Neural progenitor cell (in vitro differentiated cells): ENCODE data around the gene USP2. TPM values are rescaled to one million over a fixed set of nuclear protein-coding genes. Genes with fewer than 3 reads are reported as not detected.
A peak's percentile ranks its signal among the peaks of the same experiment; 100 is the strongest.

ENCODE experiments used
- DNase-seq: peaks from one replicate; pipeline ENCODE4 v3.0.0-alpha.2; 2016; ENCODE audit warnings: low spot score
- H2AFZ ChIP-seq: fragments of 200-600 bp; sonication (generic); replicated peaks from 2 replicates; pipeline ENCODE4 v1.6.1; 2016; ENCODE audit warnings: antibody characterized with exemption
- H3F3A ChIP-seq: fragments of 200-600 bp; sonication (generic); 2 replicates; pipeline ENCODE4 v1.6.1; 2016; ENCODE audit warnings: antibody characterized with exemption, low read depth
- H3K27ac ChIP-seq: fragments of 200-600 bp; sonication (generic); 2 replicates; pipeline ENCODE4 v1.5.1; 2016; ENCODE audit warnings: mild to moderate bottlenecking
- H3K27me3 ChIP-seq: fragments of 200-600 bp; sonication (generic); 2 replicates; pipeline ENCODE4 v1.6.1; 2016; ENCODE audit warnings: mild to moderate bottlenecking, moderate library complexity
- H3K36me3 ChIP-seq: fragments of 200-600 bp; sonication (generic); 2 replicates; pipeline ENCODE4 v1.5.1; 2016
- H3K4me1 ChIP-seq: fragments of 200-600 bp; sonication (generic); 2 replicates; pipeline ENCODE4 v1.6.1; 2016; ENCODE audit warnings: mixed run types
- H3K4me2 ChIP-seq: fragments of 200-600 bp; sonication (generic); 2 replicates; pipeline ENCODE4 v1.6.1; 2016
- H3K4me3 ChIP-seq: fragments of 200-600 bp; sonication (generic); 2 replicates; pipeline ENCODE4 v1.5.1; 2016
- H3K79me2 ChIP-seq: fragments of 200-600 bp; sonication (generic); 2 replicates; pipeline ENCODE4 v1.6.1; 2016; ENCODE audit warnings: low read depth
- H3K9ac ChIP-seq: fragments of 200-600 bp; sonication (generic); 2 replicates; pipeline ENCODE4 v1.6.1; 2016
- H3K9me3 ChIP-seq: fragments of 200-600 bp; sonication (generic); 2 replicates; pipeline ENCODE4 v1.5.1; 2016; ENCODE audit warnings: low read depth
- H4K20me1 ChIP-seq: fragments of 200-600 bp; sonication (generic); 2 replicates; pipeline ENCODE4 v1.6.1; 2016; ENCODE audit warnings: low read depth
- H3K27ac Mint-ChIP-seq: 3 replicates; pipeline ENCODE4 v1.8.0; 2021; ENCODE audit warnings: mixed read lengths
- H3K27me3 Mint-ChIP-seq: 2 replicates; pipeline ENCODE4 v1.8.0; 2022; ENCODE audit warnings: low read depth, mild to moderate bottlenecking, inconsistent platforms, moderate library complexity, mixed read lengths; ENCODE audit not compliant: insufficient read depth
- H3K36me3 Mint-ChIP-seq: 3 replicates; pipeline ENCODE4 v1.8.0; 2021; ENCODE audit warnings: mixed read lengths
- H3K4me1 Mint-ChIP-seq: 3 replicates; pipeline ENCODE4 v1.8.0; 2021; ENCODE audit warnings: mixed read lengths
- H3K4me3 Mint-ChIP-seq: 3 replicates; pipeline ENCODE4 v1.8.0; 2021; ENCODE audit warnings: mild to moderate bottlenecking, moderate library complexity, mixed read lengths
- H3K9me3 Mint-ChIP-seq: 3 replicates; pipeline ENCODE4 v1.8.0; 2020; ENCODE audit warnings: mixed read lengths
- CTCF ChIP-seq: fragments of 200-600 bp; sonication (generic); IDR thresholded peaks from 2 replicates; pipeline ENCODE4 v1.5.1; 2017; ENCODE audit warnings: antibody characterized with exemption, mild to moderate bottlenecking
- EZH2 ChIP-seq: fragments of 200-600 bp; sonication (generic); IDR thresholded peaks from 2 replicates; pipeline ENCODE4 v1.6.1; 2017; ENCODE audit warnings: antibody characterized with exemption, mild to moderate bottlenecking, moderate library complexity
- EZH2phosphoT487 ChIP-seq: fragments of 200-600 bp; sonication (generic); IDR thresholded peaks from 2 replicates; pipeline ENCODE4 v1.6.1; 2017; ENCODE audit warnings: antibody characterized with exemption
- total RNA-seq: library from RNA; depleted of rRNA; stranded (reverse); fragments of >200 nt; gene quantifications from 2 replicates; pipeline ENCODE4 v1.2.3, GENCODE V29; 2015; ENCODE audit warnings: low replicate concordance

The USP2 gene
- total RNA-seq, 1 donor from 2014 or later, result 2.6 TPM

GRCh38 chr11:119382101-119382500 is 611 bp upstream of the USP2 start:
- Mint-ChIP-seq H3K27ac (no peak overlapping the region), H3K36me3 (no peaks in the 10 kb centered on the region), H3K27me3 (peaks cover 6% of the 10 kb centered on the region), H3K9me3 (no peaks in the 10 kb centered on the region), H3K4me3 (no peak overlapping the region), H3K4me1 (peaks cover 24% of the 10 kb centered on the region)
- H3K9me3 ChIP-seq, result no peaks in the 10 kb centered on the region
- no peak for DNase-seq
- H3K9ac ChIP-seq, result no peak overlapping the region
- no peaks in the 10 kb centered on the region for H3K79me2 ChIP-seq
- H3K4me1 ChIP-seq, result peaks cover 39% of the 10 kb centered on the region
- no peaks in the 10 kb centered on the region for H3K36me3 ChIP-seq
- peak overlapping the region; percentile 57 for H3K4me3 ChIP-seq
- no peak overlapping the region for H3K27ac ChIP-seq
- TF ChIP-seq CTCF (no peak), EZH2phosphoT487 (no peak), EZH2 (no peak)
- peaks cover 41% of the 10 kb centered on the region for H3F3A ChIP-seq
- H3K4me2 ChIP-seq, result peak overlapping the region; percentile 91
- peak overlapping the region; percentile 20 for H2AFZ ChIP-seq
- peaks cover 22% of the 10 kb centered on the region for H3K27me3 ChIP-seq
- H4K20me1 ChIP-seq, result peaks cover 6% of the 10 kb centered on the region

- H3F3A ChIP-seq, result peaks cover 54% of the 10 kb centered on the region
- peaks cover 22% of the 10 kb centered on the region for H3K27me3 ChIP-seq
- no peaks in the 10 kb centered on the region for H3K79me2 ChIP-seq
- TF ChIP-seq EZH2phosphoT487 (no peak), EZH2 (no peak), CTCF (no peak)
- no peaks in the 10 kb centered on the region for H3K9me3 ChIP-seq
- Mint-ChIP-seq H3K36me3 (no peaks in the 10 kb centered on the region), H3K27me3 (peaks cover 6% of the 10 kb centered on the region), H3K4me3 (no peak overlapping the region), H3K4me1 (peaks cover 32% of the 10 kb centered on the region), H3K9me3 (no peaks in the 10 kb centered on the region), H3K27ac (no peak overlapping the region)
- no peaks in the 10 kb centered on the region for H3K36me3 ChIP-seq
- peaks cover 52% of the 10 kb centered on the region for H3K4me1 ChIP-seq
- no peak overlapping the region for H3K27ac ChIP-seq
- peak overlapping the region; percentile 57 for H3K4me3 ChIP-seq
- DNase-seq, result peak; percentile 62
- peak overlapping the region; percentile 80 for H2AFZ ChIP-seq
- peaks cover 6% of the 10 kb centered on the region for H4K20me1 ChIP-seq
- peak overlapping the region; percentile 91 for H3K4me2 ChIP-seq
- no peak overlapping the region for H3K9ac ChIP-seq
Measured at GRCh38 chr11:119380827-119381180, 686 bp downstream of the USP2 start.

- Histone ChIP-seq H3K4me3 (peak overlapping the region; percentile 57), H4K20me1 (peaks cover 6% of the 10 kb centered on the region), H3K27ac (no peak overlapping the region), H3K79me2 (no peaks in the 10 kb centered on the region), H3F3A (peaks cover 58% of the 10 kb centered on the region), H3K9me3 (no peaks in the 10 kb centered on the region), H3K4me1 (peaks cover 57% of the 10 kb centered on the region), H3K36me3 (no peaks in the 10 kb centered on the region), H3K9ac (no peak overlapping the region), H3K4me2 (peak overlapping the region; percentile 91), H2AFZ (no peak overlapping the region), H3K27me3 (peaks cover 22% of the 10 kb centered on the region)
- peaks cover 6% of the 10 kb centered on the region for H3K27me3 Mint-ChIP-seq
- no peak for DNase-seq
- H3K4me3 Mint-ChIP-seq, result no peak overlapping the region
- TF ChIP-seq EZH2phosphoT487, result no peak
- TF ChIP-seq EZH2, result no peak
- TF ChIP-seq CTCF, result no peak
- H3K4me1 Mint-ChIP-seq, result peaks cover 37% of the 10 kb centered on the region
- no peaks in the 10 kb centered on the region for H3K9me3 Mint-ChIP-seq
- H3K36me3 Mint-ChIP-seq, result no peaks in the 10 kb centered on the region
- H3K27ac Mint-ChIP-seq, result no peak overlapping the region
Measured at GRCh38 chr11:119380160-119380826, 1.2 kb downstream of the USP2 start.
